ENCODE data around the gene HIPK3. TPM values are rescaled to one million over a fixed set of nuclear protein-coding genes. Genes with fewer than 3 reads are reported as not detected.

The HIPK3 gene
- polyA plus RNA-seq, 6 donors from 2014 or later = 32.9 to 44.0 (median 36.7) TPM

- H3K27me3 Mint-ChIP-seq = no peaks in the 10 kb centered on the region
- H3K36me3 Mint-ChIP-seq = no peaks in the 10 kb centered on the region
- peaks cover 15 to 30% (median 18%) of the 10 kb centered on the region in 3 donors for H3K4me1 Mint-ChIP-seq
- no peaks in the 10 kb centered on the region for H3K9me3 Mint-ChIP-seq
- no peak overlapping the region for H3K27ac Mint-ChIP-seq
- ATAC-seq (ENCODE audit: low read depth in 2 of 2) (no peak), DNase-seq (no peak)
- H3K4me3 Mint-ChIP-seq = no peak overlapping the region
Observed at GRCh38 chr11:33320814-33321330, 63.7 kb downstream of the HIPK3 start.

- H3K27me3 Mint-ChIP-seq = no peaks in the 10 kb centered on the region
- DNase-seq = no peak
- H3K4me1 Mint-ChIP-seq = peaks cover 14 to 29% (median 18%) of the 10 kb centered on the region in 3 donors
- H3K27ac Mint-ChIP-seq = no peak overlapping the region
- H3K9me3 Mint-ChIP-seq = no peaks in the 10 kb centered on the region
- no peak overlapping the region for H3K4me3 Mint-ChIP-seq
- ATAC-seq (ENCODE audit: low read depth in 2 of 2) = peak; percentile 40 to 59
- H3K36me3 Mint-ChIP-seq = no peaks in the 10 kb centered on the region
Observed at GRCh38 chr11:33321422-33321821, 64.2 kb downstream of the HIPK3 start.

- ATAC-seq (ENCODE audit: low read depth in 2 of 2) = no peak
- Mint-ChIP-seq H3K9me3 (no peaks in the 10 kb centered on the region), H3K27ac (no peak overlapping the region), H3K27me3 (no peaks in the 10 kb centered on the region), H3K4me1 (peaks cover 16 to 32% (median 19%) of the 10 kb centered on the region in 3 donors), H3K36me3 (no peaks in the 10 kb centered on the region), H3K4me3 (no peak overlapping the region)
- no peak for DNase-seq
Observed at GRCh38 chr11:33323421-33323820, 66.2 kb downstream of the HIPK3 start.

- no peak for DNase-seq
- Mint-ChIP-seq H3K9me3 (no peaks in the 10 kb centered on the region), H3K27me3 (no peaks in the 10 kb centered on the region), H3K36me3 (no peaks in the 10 kb centered on the region), H3K4me1 (peaks cover 17 to 32% (median 19%) of the 10 kb centered on the region in 3 donors), H3K27ac (peak overlapping the region in 3 of 6 donors; percentile 30 to 88 (median 64)), H3K4me3 (no peak overlapping the region)
- peak; percentile 63 to 66 for ATAC-seq (ENCODE audit: low read depth in 2 of 2)
Observed at GRCh38 chr11:33324302-33324985, 67.3 kb downstream of the HIPK3 start.

GRCh38 chr11:33325451-33325850 lies 68.3 kb downstream of the HIPK3 start:
- no peak for ATAC-seq (ENCODE audit: low read depth in 2 of 2)
- no peaks in the 10 kb centered on the region for H3K27me3 Mint-ChIP-seq
- H3K36me3 Mint-ChIP-seq = no peaks in the 10 kb centered on the region
- no peak overlapping the region for H3K4me3 Mint-ChIP-seq
- DNase-seq = no peak
- no peaks in the 10 kb centered on the region for H3K9me3 Mint-ChIP-seq
- peaks cover 19 to 36% (median 21%) of the 10 kb centered on the region in 3 donors for H3K4me1 Mint-ChIP-seq
- no peak overlapping the region for H3K27ac Mint-ChIP-seq

GRCh38 chr11:33329705-33330329 lies 72.6 kb downstream of the HIPK3 start:
- Mint-ChIP-seq H3K27ac (peak overlapping the region in 2 of 6 donors; percentile 61 to 87), H3K36me3 (no peaks in the 10 kb centered on the region), H3K4me3 (no peak overlapping the region), H3K9me3 (no peaks in the 10 kb centered on the region), H3K27me3 (no peaks in the 10 kb centered on the region), H3K4me1 (peaks cover 14 to 20% (median 16%) of the 10 kb centered on the region in 3 donors)
- ATAC-seq (ENCODE audit: low read depth in 2 of 2) = peak; percentile 70 to 75
- DNase-seq = peak; percentile 43

- Mint-ChIP-seq H3K27me3 (no peaks in the 10 kb centered on the region), H3K27ac (peak overlapping the region in 4 of 6 donors; percentile 4 to 74 (median 46)), H3K4me3 (no peak overlapping the region), H3K36me3 (peaks cover 0 to under 1% of the 10 kb centered on the region in 2 donors), H3K4me1 (peaks cover 4 to 12% (median 4%) of the 10 kb centered on the region in 3 donors), H3K9me3 (no peaks in the 10 kb centered on the region)
- ATAC-seq (ENCODE audit: low read depth in 2 of 2) (no peak), DNase-seq (no peak)
Observed at GRCh38 chr11:33333816-33334215, 76.6 kb downstream of the HIPK3 start.

GRCh38 chr11:33334627-33335026 lies 77.4 kb downstream of the HIPK3 start:
- ATAC-seq (ENCODE audit: low read depth in 2 of 2) = no peak
- Mint-ChIP-seq H3K4me3 (no peak overlapping the region), H3K27ac (no peak overlapping the region), H3K36me3 (peaks cover 6 to 8% of the 10 kb centered on the region in 2 donors), H3K4me1 (peaks cover 2 to 12% (median 2%) of the 10 kb centered on the region in 3 donors), H3K9me3 (no peaks in the 10 kb centered on the region), H3K27me3 (no peaks in the 10 kb centered on the region)
- DNase-seq = no peak

- Mint-ChIP-seq H3K4me3 (no peak overlapping the region), H3K36me3 (peaks cover 14 to 15% of the 10 kb centered on the region in 2 donors), H3K27ac (peak overlapping the region in 2 of 6 donors; percentile 48 to 89), H3K27me3 (no peaks in the 10 kb centered on the region), H3K9me3 (no peaks in the 10 kb centered on the region), H3K4me1 (no peaks in the 10 kb centered on the region)
- DNase-seq (no peak), ATAC-seq (ENCODE audit: low read depth in 2 of 2) (no peak)
Observed at GRCh38 chr11:33339247-33339646, 82.1 kb downstream of the HIPK3 start.

GRCh38 chr11:33344611-33345010 lies 87.4 kb downstream of the HIPK3 start:
- DNase-seq (no peak), ATAC-seq (ENCODE audit: low read depth in 2 of 2) (peak in 1 of 2 donors; percentile 27)
- peaks cover 8 to 21% (median 8%) of the 10 kb centered on the region in 3 donors for H3K4me1 Mint-ChIP-seq
- H3K4me3 Mint-ChIP-seq = no peak overlapping the region
- no peaks in the 10 kb centered on the region for H3K27me3 Mint-ChIP-seq
- H3K27ac Mint-ChIP-seq = peak overlapping the region in 4 of 6 donors; percentile 11 to 89 (median 38)
- peaks cover 8 to 17% of the 10 kb centered on the region in 2 donors for H3K36me3 Mint-ChIP-seq
- no peaks in the 10 kb centered on the region for H3K9me3 Mint-ChIP-seq

- peak overlapping the region in 6 of 8 donors; percentile 6 to 76 (median 34) for H3K4me3 Mint-ChIP-seq
- no peaks in the 10 kb centered on the region for H3K9me3 Mint-ChIP-seq
- no peaks in the 10 kb centered on the region for H3K27me3 Mint-ChIP-seq
- peaks cover 13 to 16% of the 10 kb centered on the region in 2 donors for H3K36me3 Mint-ChIP-seq
- DNase-seq (peak; percentile 60), ATAC-seq (ENCODE audit: low read depth in 2 of 2) (peak; percentile 99 to 100)
- H3K27ac Mint-ChIP-seq = peak overlapping the region; percentile 89 to 97 (median 94)
- H3K4me1 Mint-ChIP-seq = peaks cover 8 to 21% (median 8%) of the 10 kb centered on the region in 3 donors
Observed at GRCh38 chr11:33347490-33348125, 90.4 kb downstream of the HIPK3 start.

- Mint-ChIP-seq H3K36me3 (peaks cover 24 to 34% of the 10 kb centered on the region in 2 donors), H3K27ac (peak overlapping the region in 2 of 6 donors; percentile 32 to 89), H3K4me3 (no peak overlapping the region), H3K4me1 (peaks cover 8 to 21% (median 8%) of the 10 kb centered on the region in 3 donors), H3K27me3 (no peaks in the 10 kb centered on the region), H3K9me3 (no peaks in the 10 kb centered on the region)
- DNase-seq (no peak), ATAC-seq (ENCODE audit: low read depth in 2 of 2) (no peak)
Observed at GRCh38 chr11:33350287-33350686, 93.1 kb downstream of the HIPK3 start.

- Mint-ChIP-seq H3K27me3 (peaks cover 0 to 6% (median 0%) of the 10 kb centered on the region in 3 donors), H3K27ac (peak overlapping the region in 1 of 6 donors; percentile 11), H3K36me3 (peaks cover 4 to 12% of the 10 kb centered on the region in 2 donors), H3K4me1 (peaks cover 0 to 2% (median 0%) of the 10 kb centered on the region in 3 donors), H3K4me3 (no peak overlapping the region), H3K9me3 (no peaks in the 10 kb centered on the region)
- no peak for ATAC-seq (ENCODE audit: low read depth in 2 of 2)
- no peak for DNase-seq
Observed at GRCh38 chr11:33358150-33358831, 101.1 kb downstream of the HIPK3 start.

Data from naive B cell (primary cell).